ENCODE data around the gene CUEDC2. TPM values are rescaled to one million over a fixed set of nuclear protein-coding genes. Genes with fewer than 3 reads are reported as not detected.

The CUEDC2 gene
- total and polyA plus RNA-seq, 10 of the 15 experiments (the other 5 are each of a cell fraction or from before 2014, with no cell fraction given): 20.4 to 121 (median 75.0) TPM

DNA sequence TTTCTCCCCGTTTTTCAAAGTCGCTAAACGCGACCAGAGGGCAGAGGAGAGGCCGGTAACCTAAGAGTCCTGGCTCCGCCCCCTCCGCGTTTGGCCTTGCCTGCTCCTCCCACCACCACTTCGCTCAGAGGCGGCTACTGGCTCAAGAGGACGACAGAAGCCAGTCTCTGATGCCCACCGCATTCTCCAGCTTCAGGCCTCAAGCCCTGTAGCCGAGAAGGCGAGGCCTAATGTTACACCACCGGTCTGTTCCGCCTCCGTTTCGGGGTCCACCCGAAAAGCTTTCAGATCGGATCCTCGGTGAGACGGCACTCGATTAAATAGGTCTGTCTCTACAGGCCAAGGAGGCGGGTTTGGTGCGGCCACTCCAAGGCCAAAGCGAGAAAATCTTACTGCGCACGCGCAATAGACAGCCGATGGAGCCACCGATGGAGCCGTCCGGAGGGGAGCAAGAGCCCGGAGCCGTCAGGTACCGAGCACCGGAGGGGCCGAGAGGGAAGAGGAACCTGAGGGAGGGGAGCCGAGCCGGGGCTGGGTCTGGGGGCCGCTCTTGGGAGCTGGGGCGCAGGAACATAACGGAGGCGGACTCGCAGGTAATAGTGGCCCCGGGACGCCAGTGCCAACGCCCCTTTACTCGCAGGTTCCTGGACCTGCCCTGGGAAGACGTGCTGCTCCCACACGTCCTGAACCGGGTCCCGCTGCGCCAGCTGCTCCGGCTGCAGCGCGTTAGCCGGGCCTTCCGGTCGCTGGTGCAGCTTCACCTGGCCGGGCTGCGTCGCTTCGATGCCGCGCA is 11.5 kb downstream of the CUEDC2 start, which contains the start of gene FBXL15 (continued):
- TF ChIP-seq SREBF2 (IDR thresholded peaks at IDR 0.05; ENCODE audit: low read length) (no peak), NFYA (IDR thresholded peaks at IDR 0.05; ENCODE audit: borderline replicate concordance, low read depth, low read length) (no peak), CHD2 (IDR thresholded peaks at IDR 0.05; ENCODE audit: borderline replicate concordance, low read depth, low read length) (peak; percentile 26; the same call in 1 of the 2 replicates), YY1 (IDR thresholded peaks at IDR 0.05; ENCODE audit: low read depth, low read length) (peak; percentile 92), RBBP5 (conservative IDR thresholded peaks at IDR 0.05) (no peak), ZBED1 (IDR thresholded peaks at IDR 0.05; ENCODE audit: borderline replicate concordance) (no peak), TCF7 (IDR thresholded peaks at IDR 0.05; ENCODE audit: borderline replicate concordance) (no peak), PAX8 (IDR thresholded peaks at IDR 0.05) (no peak), IRF4 (IDR thresholded peaks at IDR 0.05; ENCODE audit: low read depth, low read length) (no peak), SMAD1 (IDR thresholded peaks at IDR 0.05; ENCODE audit: low read depth, partially characterized antibody) (no peak), BRCA1 (IDR thresholded peaks at IDR 0.05; ENCODE audit: low read depth, low read length) (no peak), SPI1 (IDR thresholded peaks at IDR 0.05; ENCODE audit: borderline replicate concordance, insufficient read depth, low read depth, low read length) (peak; percentile 17; the same call in 1 of the 2 replicates)
- TF ChIP-seq, protein P1, sequence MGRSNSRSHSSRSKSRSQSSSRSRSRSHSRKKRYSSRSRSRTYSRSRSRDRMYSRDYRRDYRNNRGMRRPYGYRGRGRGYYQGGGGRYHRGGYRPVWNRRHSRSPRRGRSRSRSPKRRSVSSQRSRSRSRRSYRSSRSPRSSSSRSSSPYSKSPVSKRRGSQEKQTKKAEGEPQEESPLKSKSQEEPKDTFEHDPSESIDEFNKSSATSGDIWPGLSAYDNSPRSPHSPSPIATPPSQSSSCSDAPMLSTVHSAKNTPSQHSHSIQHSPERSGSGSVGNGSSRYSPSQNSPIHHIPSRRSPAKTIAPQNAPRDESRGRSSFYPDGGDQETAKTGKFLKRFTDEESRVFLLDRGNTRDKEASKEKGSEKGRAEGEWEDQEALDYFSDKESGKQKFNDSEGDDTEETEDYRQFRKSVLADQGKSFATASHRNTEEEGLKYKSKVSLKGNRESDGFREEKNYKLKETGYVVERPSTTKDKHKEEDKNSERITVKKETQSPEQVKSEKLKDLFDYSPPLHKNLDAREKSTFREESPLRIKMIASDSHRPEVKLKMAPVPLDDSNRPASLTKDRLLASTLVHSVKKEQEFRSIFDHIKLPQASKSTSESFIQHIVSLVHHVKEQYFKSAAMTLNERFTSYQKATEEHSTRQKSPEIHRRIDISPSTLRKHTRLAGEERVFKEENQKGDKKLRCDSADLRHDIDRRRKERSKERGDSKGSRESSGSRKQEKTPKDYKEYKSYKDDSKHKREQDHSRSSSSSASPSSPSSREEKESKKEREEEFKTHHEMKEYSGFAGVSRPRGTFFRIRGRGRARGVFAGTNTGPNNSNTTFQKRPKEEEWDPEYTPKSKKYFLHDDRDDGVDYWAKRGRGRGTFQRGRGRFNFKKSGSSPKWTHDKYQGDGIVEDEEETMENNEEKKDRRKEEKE (IDR thresholded peaks at IDR 0.05): no peak
- TF ChIP-seq, protein P2, sequence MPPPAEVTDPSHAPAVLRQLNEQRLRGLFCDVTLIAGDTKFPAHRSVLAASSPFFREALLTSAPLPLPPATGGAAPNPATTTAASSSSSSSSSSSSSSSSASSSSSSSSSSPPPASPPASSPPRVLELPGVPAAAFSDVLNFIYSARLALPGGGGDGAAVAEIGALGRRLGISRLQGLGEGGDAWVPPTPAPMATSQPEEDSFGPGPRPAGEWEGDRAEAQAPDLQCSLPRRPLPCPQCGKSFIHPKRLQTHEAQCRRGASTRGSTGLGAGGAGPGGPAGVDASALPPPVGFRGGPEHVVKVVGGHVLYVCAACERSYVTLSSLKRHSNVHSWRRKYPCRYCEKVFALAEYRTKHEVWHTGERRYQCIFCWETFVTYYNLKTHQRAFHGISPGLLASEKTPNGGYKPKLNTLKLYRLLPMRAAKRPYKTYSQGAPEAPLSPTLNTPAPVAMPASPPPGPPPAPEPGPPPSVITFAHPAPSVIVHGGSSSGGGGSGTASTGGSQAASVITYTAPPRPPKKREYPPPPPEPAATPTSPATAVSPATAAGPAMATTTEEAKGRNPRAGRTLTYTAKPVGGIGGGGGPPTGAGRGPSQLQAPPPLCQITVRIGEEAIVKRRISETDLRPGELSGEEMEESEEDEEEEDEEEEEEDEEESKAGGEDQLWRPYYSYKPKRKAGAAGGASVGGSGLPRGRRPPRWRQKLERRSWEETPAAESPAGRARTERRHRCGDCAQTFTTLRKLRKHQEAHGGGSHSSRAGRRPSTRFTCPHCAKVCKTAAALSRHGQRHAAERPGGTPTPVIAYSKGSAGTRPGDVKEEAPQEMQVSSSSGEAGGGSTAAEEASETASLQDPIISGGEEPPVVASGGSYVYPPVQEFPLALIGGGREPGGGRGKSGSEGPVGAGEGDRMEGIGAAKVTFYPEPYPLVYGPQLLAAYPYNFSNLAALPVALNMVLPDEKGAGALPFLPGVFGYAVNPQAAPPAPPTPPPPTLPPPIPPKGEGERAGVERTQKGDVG (CRISPR knock-in tag; IDR thresholded peaks at IDR 0.05): no peak
- TF ChIP-seq, protein P3, sequence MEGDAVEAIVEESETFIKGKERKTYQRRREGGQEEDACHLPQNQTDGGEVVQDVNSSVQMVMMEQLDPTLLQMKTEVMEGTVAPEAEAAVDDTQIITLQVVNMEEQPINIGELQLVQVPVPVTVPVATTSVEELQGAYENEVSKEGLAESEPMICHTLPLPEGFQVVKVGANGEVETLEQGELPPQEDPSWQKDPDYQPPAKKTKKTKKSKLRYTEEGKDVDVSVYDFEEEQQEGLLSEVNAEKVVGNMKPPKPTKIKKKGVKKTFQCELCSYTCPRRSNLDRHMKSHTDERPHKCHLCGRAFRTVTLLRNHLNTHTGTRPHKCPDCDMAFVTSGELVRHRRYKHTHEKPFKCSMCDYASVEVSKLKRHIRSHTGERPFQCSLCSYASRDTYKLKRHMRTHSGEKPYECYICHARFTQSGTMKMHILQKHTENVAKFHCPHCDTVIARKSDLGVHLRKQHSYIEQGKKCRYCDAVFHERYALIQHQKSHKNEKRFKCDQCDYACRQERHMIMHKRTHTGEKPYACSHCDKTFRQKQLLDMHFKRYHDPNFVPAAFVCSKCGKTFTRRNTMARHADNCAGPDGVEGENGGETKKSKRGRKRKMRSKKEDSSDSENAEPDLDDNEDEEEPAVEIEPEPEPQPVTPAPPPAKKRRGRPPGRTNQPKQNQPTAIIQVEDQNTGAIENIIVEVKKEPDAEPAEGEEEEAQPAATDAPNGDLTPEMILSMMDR (IDR thresholded peaks at IDR 0.05 in 2 of 3, conservative IDR thresholded peaks at IDR 0.05 in 1 of 3; ENCODE audit: control insufficient read depth in 2 of 3, extremely low read depth in 1 of 3, insufficient read depth in 1 of 3, low read depth in 3 of 3, low read length in 3 of 3): no peak
- TF ChIP-seq, protein P4, sequence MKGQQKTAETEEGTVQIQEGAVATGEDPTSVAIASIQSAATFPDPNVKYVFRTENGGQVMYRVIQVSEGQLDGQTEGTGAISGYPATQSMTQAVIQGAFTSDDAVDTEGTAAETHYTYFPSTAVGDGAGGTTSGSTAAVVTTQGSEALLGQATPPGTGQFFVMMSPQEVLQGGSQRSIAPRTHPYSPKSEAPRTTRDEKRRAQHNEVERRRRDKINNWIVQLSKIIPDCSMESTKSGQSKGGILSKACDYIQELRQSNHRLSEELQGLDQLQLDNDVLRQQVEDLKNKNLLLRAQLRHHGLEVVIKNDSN (IDR thresholded peaks at IDR 0.05; ENCODE audit: borderline replicate concordance, extremely low read length, insufficient read depth, low read depth, low read length): peak; percentile 19
- TF ChIP-seq, protein P5, sequence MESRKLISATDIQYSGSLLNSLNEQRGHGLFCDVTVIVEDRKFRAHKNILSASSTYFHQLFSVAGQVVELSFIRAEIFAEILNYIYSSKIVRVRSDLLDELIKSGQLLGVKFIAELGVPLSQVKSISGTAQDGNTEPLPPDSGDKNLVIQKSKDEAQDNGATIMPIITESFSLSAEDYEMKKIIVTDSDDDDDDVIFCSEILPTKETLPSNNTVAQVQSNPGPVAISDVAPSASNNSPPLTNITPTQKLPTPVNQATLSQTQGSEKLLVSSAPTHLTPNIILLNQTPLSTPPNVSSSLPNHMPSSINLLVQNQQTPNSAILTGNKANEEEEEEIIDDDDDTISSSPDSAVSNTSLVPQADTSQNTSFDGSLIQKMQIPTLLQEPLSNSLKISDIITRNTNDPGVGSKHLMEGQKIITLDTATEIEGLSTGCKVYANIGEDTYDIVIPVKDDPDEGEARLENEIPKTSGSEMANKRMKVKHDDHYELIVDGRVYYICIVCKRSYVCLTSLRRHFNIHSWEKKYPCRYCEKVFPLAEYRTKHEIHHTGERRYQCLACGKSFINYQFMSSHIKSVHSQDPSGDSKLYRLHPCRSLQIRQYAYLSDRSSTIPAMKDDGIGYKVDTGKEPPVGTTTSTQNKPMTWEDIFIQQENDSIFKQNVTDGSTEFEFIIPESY (IDR thresholded peaks at IDR 0.05): no peak
